Stimulated activated CD4-positive, alpha-beta T cell treated with anti-CD3 and anti-CD28 coated beads, Interleukin-15, amount 100 ng/mL, for 1 hour (primary cell): ENCODE measurements around the gene SEC31B.

Experiments used
- DNase-seq, 2 donors: peaks; one replicate each; pipeline ENCODE4 v3.0.0-alpha.2; 2020; ENCODE audit warnings: low read depth in 1 of 2, low spot score in 1 of 2

SEC31B gene

DNA sequence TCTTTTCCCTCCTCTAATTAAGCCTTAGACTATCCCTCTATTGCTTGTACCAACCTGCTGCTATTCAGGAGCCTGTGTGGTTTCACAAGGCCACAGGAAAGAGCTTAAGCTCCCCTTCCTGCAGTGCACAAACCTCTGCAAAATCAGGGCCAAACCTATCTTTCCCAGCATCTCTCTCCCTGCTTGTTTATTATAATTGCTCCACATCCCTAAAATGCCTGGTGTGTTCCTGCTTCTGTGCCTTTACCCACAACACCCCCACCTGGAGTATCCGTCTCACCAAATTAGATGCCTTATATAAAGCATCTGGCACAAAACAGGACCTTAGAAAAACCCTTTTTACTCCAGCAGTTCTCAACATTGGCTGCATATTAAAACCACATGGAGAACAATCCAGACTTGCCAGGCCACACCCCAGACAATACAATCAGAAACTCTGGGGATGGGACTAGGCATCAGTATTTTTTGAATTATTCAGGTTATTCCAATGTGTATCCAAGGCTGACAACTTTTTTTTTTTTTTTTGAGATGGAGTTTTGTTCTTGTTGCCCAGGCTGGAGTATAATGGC, 16.7 kb downstream of the SEC31B start:
- DNase-seq = no peak

DNA sequence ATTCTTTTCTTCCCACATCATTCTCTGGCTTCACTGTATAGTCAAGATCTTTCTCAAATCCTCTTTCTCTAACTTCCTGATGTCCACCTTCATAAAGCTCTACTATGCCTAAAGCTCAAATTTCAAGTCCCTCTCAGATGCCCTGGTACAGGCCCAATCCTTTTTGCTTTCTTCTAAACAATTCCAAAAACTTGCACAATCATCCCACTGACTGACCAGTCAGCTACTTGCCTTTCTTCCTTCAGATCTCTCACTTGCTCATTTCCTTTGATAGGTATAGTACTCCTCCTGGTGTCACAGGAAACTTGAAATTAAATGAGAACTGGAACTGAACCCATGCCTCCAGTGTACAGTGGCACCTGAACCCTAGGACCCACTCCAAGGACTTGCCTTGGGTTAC, 18.2 kb downstream of the SEC31B start:
- DNase-seq = no peak

DNA sequence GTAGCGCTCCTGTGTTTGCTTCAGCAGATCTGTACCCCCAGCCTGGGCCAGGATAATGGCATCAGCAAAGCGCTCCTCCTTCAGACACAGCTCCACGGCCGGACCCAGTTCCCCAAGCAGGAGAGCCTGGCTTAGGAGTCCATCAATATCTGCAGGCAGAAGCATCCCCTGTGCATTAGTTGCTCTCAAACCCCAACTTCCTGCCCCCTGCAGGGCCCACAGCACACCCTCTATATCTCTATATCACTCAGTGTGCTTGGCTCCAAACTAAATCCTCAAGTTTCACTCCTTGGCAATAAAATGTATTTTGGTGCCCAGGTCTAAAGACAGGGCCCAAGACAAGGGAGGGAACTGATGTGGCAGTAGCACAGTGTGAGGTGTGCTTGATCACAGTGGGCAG, 21.6 kb downstream of the SEC31B start:
- no peak for DNase-seq

DNA sequence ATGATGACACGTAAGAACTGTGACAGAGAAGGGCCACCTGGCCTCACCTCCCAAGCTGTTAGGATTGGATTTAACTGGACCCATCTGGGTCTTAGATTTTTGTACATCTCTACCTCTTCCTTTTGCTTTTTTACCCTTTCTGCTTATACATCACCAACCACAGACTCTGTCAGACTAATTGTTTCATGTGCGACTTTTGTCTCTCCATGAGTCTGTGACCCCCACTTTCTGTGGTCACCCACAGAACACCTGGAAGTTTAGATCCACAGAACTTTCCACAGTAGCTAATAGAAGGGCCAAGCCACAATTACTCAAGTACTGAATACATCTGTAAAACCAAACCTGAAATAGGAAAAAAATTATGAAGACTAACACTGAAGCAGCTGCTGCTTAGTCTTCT, 23.1 kb downstream of the SEC31B start:
- DNase-seq = no peak

DNA sequence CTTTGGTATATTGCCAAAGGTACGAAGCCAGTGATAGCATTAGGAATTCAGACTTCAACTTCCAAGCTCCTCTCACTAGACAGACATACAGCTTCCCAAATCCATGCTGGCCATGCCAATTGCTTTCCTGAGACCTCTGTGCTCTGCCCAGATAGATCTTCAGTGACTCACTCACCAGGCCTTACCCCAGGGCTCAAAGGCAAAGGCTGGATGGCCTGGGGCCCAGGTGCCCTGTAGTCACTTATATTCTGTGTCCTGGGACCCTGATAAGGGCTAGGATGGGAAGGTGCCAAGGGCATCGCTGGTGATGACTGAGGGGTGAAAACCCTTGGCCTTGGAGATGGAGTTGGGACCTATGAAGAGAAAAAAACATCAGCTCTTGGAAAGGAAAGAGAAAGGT, 29.1 kb downstream of the SEC31B start:
- DNase-seq = no peak

DNA sequence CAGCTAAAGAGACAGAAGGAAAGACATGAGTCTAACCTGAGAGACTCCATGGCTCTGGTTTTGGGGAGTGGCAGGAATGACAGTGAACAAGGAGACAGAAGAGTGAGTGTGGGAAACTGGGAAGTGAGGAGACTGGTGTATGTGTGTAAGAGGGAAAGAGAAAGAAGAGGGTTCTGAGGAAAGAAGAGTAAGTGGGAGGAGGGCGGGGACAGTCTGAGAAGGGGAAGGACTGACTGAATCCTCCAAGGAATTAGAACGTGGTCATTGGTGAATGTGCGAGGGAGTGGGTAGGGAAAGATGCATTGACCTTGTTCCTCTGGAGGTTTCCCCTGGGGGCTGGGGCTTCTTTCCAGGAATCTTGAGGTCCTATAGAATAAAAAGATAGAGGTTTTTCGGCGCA, 30.3 kb downstream of the SEC31B start:
- DNase-seq = no peak

DNA sequence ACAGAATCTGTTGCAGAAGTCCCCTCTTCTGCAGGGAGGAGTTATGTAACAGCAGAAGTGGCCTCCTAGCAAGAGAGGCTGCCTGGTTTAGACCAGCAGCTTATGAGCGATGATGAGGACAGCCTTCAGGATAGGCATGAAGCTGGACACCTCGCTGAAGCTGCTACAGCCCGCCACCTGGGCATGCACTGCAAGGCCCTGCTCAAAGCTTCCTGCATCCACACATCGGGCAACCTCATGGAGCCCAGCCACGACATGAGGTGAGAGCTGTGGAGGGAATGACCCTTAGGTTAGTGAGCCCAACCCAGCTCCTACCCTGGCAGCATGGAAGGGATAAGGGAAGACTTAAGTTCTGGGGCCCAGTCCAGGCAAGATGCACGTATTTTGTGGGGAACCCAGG, 32.1 kb downstream of the SEC31B start:
- no peak for DNase-seq

GRCh38 chr10:100485801-100486495, 33.7 kb downstream of the SEC31B start:
- no peak for DNase-seq

DNA sequence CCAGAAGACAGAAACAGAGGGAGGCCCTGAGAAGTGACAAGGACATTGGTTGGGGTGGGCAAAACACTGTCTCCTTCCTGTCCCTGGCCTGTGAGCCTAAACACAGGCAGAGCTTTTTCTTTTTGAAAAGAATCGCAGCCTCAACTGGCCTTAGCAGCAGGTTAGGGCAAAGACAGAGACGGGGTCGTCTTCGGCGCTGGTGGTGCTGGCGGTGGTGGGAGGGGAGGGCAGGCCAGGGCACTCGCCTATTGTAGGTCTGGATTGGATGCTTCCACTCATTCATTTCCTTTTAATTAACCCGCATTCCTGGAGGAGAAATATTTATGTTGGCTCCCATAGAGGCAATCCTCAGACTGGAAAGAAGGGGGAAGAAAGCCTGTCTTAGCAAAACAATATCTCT, 34.3 kb downstream of the SEC31B start:
- DNase-seq = no peak

DNA sequence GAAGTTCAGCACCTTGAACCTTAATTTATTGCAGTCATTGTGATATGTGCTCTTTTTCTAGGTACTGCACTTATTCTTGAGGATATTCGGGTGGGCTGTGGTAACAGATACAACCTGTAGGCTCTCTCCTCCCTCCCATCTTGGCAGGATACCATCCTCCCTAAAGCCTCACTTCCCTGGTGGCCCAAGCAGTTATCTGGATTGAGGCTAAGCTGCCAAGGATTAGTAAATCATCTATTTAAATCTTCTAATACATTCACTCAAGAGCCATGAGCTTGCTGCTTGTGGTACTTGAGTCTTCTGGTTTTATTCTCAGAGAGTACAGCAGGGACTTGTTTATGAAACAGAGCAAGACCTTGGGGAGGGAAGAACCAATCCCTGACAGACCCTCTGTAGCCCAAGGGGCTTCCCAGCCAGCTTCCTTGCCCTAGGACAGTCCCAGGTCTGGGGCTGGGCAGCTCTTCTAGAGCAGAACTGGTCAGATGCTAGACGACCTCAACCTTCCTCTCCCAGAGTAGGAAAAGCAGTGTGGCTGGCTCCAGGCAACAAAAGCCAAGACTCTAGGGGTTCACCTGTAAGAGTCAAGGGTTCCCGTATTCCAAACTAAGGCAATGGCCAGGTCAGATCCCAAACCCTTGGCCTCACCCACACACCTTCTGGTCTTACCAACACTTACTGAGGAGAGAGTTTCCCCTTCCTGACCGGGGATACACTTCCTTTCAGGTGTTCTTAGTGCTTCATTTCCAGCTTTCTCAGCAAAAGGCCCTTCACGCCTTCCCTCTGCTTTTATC, 35.6 kb downstream of the SEC31B start:
- DNase-seq = no peak

DNA sequence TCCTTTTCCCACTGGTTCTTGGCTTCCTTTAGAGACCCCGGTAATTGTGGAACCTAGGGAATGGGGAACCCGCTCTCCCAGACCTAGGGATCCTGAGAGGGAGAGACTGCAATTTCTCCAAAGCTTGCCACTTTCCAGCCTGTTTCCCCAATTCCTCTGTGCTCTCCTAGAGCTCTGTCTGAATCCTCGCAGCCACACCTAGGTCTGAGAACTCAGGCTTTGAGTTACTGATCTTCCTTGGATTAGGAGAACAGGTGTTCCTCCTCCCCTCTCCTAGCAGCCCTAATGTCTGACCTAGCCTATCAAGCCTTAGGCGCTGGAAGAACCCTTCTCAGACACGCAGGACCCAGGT, 36.9 kb downstream of the SEC31B start:
- DNase-seq = no peak

DNA sequence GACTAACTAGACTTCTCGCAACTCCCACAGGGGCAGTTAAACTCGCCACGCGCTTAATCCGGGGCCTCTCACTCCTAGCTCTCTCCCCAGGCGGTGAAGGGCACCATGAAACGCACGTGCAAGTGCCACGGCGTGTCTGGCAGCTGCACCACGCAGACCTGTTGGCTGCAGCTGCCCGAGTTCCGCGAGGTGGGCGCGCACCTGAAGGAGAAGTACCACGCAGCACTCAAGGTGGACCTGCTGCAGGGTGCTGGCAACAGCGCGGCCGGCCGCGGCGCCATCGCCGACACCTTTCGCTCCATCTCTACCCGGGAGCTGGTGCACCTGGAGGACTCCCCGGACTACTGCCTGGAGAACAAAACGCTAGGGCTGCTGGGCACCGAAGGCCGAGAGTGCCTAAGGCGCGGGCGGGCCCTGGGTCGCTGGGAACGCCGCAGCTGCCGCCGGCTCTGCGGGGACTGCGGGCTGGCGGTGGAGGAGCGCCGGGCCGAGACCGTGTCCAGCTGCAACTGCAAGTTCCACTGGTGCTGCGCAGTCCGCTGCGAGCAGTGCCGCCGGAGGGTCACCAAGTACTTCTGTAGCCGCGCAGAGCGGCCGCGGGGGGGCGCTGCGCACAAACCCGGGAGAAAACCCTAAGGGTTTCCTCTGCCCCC, 37.4 kb downstream of the SEC31B start:
- peak; percentile 35 to 54 for DNase-seq

GRCh38 chr10:100481462-100482081, 38.1 kb downstream of the SEC31B start:
- DNase-seq = peak; percentile 81 to 92

GRCh38 chr10:100480002-100480401, 39.7 kb downstream of the SEC31B start:
- DNase-seq = no peak

GRCh38 chr10:100479037-100479436, 40.6 kb downstream of the SEC31B start:
- DNase-seq = no peak

DNA sequence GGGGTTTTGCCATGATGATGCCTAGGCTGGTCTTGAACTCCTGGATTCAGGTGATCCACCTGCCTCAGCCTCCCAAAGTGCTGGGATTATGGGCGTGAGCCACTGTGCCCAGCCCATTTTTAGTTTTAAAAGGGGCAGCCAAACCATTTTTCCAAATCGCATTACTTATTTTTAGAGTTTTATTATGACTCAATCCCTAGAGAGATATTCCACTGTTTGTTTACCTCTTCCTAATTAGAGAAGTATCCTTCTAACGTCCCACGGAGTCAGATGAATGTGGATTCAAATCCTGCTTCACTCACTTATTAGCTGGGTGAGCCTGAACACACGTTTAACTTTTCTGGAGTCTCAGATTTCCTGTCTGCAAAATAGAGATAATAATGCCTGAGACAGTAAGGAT, 41.7 kb downstream of the SEC31B start:
- DNase-seq = no peak

GRCh38 chr10:100470367-100470766, 49.3 kb downstream of the SEC31B start:
- no peak for DNase-seq

GRCh38 chr10:100469756-100470155, 49.9 kb downstream of the SEC31B start:
- no peak for DNase-seq

- no peak for DNase-seq
Measured at GRCh38 chr10:100468978-100469377, 50.7 kb downstream of the SEC31B start.

DNA sequence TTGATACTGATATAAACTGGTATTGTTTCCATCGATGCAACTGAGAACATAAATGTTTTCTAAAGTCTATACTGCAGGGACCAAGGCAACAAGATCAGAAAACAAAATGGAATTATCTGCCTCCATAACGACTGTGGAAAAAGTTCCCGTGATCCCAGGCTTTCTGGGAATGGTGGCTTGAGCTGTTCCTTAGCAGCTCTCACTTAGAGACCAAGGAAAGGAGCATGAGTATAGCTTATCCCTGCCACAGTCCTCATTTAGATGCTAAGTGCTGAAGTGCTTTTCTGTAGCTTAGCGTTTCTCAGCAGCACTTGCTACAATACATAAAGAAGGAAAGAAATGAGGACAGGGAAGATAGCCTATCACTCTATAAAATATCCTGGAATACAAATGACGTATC, 51.3 kb downstream of the SEC31B start:
- no peak for DNase-seq

- DNase-seq = no peak
Measured at GRCh38 chr10:100462709-100463108, 57.0 kb downstream of the SEC31B start, which contains the start of gene WNT8B. WNT8B (plus strand) TSS chr10:100463009; CDS start chr10:100463169, 160 bp downstream.
